EL (cell line): ENCODE data around the gene ZBTB7A.
A peak's percentile ranks its signal among the peaks of the same experiment; 100 is the strongest.

Source experiments
- DNase-seq: peaks from one replicate; pipeline ENCODE4 v3.0.0-alpha.2; 2016

Gene ZBTB7A

DNA sequence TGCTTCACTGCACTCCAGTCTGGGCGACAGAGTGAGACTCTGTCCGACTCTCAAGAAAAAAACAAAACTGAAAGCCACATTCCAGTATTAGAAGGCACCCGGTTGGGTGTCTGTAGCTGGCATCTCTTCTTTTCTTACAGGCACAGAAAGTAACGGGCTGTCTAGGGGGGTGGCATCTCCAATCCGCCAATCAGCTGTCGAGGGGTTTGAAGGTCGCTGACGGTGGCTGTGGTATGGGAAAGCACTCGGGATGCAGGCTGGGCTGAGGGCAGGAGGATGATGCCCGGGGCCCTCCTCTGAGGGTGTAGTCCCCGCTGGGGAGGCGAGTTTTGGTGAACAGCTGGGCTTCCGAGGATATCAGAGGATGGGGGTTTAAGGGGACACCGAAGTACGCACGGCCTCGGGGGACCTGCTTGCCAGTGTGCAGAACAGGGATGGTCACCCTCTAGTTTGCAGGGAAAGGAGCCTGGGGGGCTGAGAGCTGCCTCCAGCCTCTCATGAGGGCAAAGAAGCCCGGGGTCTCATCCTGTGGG is 27.0 kb upstream of the ZBTB7A start:
- DNase-seq = no peak

GRCh38 chr19:4090356-4091220 is 23.9 kb upstream of the ZBTB7A start:
- DNase-seq = no peak

DNA sequence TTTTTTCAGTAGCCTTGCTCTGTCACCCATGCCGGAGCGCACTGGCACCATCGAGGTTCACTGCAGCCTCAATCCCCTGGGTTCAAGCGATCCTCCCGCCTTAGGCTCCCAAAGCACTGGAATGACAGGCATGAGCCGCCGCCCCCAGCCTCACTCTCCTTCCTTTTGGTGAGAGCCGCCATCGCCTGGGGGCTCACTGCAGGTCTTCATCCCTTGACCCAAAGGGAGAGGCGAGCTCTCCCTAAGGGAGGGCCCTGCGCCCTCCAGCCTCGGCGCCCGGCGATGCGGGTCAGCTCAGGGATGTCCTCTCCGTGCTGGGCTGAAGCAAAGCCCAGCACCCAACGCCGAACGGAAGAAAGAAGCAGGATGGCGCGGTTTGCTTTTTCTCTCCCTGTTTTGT is 23.2 kb upstream of the ZBTB7A start:
- no peak for DNase-seq

- no peak for DNase-seq
Measured at GRCh38 chr19:4089400-4089908, 22.8 kb upstream of the ZBTB7A start.

DNA sequence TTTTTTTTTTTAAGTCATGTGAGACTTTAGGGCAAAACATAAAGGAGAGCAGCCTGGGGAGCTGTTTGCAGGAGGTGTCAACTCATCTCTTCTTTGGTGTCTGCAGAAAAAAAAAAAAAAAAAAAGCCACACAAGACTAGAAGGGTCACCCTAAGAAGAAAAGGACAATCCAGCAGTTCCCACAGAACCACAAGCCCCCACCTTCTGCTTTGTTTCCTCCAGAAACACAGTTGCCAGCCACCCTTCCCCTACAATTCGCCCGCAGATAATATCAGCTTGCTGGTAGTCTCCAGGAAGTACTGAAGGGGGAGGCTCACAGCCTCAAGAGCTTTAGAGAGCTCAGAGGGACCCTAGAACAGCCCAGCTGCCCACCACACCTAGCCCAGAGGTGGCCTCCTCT is 22.3 kb upstream of the ZBTB7A start:
- DNase-seq = no peak

DNA sequence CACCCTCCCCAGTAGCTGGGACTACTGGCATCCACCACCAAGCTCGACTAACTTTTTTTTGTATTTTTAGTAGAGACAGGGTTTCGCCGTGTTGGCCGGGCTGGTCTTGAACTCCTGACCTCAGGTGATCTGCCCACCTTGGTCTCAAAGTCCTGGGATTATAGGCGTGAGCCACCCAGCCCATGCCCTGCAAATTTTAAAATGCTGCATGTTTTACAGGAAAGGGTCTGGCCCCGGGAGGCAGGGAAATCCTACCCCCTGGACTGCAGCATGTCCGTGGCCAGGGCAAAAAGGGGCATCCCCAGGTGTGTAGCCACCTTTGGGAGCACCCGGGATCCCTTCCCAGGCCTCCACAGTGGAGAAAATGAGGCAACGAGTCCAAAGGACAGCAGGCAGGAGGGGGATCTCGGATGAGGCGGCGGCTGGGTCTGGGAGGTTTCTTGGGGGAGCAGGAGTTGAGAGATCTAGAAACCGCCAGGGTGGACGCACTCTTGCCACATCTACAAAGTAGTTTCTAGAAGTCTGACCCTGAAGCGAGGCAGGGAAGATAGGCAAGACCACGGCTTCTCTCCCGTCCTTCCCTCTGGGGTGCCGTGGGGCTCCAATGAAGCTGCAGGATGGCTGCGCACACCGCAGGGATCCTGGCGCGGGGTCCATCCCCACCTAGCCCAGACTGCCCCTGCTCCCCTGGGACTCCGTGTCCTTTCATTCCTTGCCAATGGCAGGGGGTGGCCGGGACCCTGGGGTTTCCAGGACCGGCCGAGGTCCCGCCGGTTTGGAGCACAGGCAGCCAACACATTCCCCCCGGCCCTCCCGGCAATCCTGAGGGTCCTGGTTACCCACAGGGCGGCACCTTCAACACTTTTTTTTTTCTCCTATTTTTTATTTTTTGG is 21.3 kb upstream of the ZBTB7A start:
- DNase-seq = no peak

GRCh38 chr19:4086411-4086867 is 19.7 kb upstream of the ZBTB7A start:
- DNase-seq = no peak

DNA sequence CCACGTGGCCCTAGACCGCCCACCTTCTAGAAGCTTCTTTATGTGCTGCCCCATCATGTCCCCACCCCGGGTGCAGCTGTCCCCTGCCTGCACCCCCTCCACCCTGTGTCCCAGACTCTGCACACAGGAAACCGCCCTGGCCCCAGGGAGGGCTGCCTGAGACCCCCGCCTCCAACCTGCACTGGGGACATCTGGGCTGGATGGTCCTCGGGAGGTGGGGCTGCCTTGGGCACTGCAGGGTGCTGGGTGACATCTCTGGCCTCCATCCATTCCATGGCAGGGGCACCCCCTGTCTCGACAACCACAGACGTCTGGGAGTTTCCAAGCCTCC is 17.8 kb upstream of the ZBTB7A start:
- DNase-seq = no peak

- no peak for DNase-seq
Measured at GRCh38 chr19:4083677-4084546, 17.2 kb upstream of the ZBTB7A start.

DNA sequence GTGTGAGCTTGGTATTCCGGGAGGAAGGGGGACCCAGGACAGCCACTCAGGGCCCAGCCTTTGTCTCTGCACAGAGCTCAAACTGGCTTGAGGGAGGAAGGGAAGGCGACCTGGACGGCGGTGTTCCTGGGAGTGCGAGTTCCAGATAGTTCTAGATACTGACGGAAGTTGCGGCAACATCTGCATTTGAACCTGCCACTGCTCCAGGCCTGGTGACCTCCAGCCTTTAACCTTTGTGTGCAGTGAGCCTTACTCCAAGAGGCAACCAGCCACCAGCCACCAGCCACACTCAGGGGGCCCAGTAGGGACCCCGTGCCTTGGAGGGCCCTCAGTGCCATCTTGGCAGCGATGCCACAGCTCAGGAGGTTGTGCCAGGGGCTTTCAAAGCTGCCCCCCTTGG is 15.5 kb upstream of the ZBTB7A start:
- DNase-seq = no peak

GRCh38 chr19:4081441-4082129 is 14.9 kb upstream of the ZBTB7A start:
- no peak for DNase-seq

DNA sequence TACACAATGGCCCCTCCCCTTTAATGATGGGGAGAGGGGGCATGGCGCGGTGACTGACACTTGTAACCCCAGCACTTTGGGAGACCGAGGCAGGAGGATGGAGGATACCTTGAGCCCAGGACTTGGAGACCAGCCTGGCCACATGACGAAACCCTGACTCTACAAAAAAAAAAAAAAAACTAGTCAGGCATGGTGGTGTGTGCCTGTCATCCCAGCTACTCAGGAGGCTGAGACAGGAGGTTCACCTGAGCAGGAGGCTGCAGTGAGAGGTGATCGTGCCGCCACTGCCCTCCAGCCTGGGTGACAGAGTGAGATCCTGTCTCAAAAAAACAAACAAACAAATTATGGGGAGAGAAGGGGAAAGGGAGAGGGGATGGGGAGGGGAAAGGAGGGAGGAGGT is 13.8 kb upstream of the ZBTB7A start:
- no peak for DNase-seq

DNA sequence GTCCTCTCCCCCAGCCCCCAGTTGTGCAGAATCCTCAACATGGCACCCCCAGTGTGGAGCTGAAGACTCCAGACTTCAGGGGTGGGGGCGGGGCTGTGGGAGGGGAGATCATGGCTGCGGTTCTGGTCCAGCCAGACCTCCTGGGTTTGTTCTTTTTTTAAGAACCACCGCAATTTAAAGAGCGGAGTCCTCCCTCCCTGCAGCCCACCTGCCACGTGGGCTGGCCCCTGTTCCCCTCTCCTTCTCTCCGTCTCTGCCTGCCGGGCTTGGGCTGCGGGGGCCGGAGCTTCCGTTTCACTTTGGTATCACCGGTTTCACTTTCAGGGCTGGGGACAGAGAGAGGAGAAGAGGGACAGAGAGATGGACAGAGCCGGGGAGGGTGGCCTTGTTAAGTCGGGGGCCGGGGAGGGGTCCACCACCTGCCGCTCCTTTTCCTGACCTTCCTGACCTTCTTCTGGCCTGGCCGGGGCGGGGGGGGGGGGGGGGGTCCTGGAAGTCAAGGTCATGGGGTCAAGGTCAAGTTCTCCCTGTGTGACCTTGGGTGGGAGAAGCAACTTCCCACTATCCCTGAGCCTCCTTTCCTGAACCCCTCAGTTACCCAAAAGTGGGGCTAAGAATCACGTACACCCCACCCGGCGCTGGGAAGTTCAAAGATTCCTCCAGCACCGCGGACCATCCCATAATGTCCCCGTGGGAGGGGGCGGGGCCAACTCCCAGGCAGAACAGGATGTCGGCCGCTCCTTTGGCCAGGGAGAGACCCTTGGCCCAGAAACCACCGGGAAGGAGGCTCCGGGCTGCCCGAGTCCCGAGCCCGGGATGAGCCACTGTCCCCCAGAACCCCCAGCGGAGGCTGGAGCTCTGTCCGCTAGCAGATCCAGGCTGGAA is 11.3 kb upstream of the ZBTB7A start:
- peak; percentile 60 for DNase-seq

DNA sequence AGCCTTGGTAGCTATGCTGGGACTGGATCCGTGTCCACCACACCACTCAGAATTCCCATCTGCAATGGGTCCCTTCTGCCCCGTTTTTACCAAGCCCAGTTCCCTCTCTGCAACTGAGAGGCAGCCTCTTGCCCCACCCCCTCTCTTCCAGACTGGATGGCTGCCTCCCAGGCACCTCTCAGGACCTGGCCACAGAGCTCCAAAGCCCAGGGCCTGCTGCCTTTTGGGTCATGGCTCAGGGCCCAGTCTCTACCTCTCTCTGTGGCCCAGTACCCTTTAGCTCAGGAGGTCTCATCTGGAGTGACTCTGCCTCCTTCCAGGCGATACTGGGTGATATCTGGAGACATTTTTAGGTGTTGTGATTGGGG is 10.3 kb upstream of the ZBTB7A start:
- DNase-seq = no peak

DNA sequence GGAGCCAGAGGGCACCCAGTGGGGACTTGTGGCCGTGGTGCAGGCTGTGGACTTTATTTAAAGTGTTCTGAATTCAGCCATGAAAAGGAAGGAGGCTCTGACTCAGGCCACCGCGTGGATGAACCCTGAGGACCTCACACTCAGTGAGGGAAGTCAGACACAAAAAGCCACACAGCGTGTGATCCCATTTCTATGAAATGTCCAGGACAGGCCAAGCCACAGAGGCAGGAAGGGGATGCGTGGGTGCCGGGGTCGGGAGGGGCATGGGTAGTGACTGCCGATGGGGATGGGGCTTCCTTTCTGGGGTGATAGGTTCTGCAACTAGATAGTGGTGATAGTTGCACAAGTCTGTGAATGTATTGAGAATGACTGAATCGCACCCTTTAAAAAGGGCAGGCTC is 8.7 kb upstream of the ZBTB7A start:
- no peak for DNase-seq

- DNase-seq = no peak
Measured at GRCh38 chr19:4071610-4072009, 4.9 kb upstream of the ZBTB7A start.

DNA sequence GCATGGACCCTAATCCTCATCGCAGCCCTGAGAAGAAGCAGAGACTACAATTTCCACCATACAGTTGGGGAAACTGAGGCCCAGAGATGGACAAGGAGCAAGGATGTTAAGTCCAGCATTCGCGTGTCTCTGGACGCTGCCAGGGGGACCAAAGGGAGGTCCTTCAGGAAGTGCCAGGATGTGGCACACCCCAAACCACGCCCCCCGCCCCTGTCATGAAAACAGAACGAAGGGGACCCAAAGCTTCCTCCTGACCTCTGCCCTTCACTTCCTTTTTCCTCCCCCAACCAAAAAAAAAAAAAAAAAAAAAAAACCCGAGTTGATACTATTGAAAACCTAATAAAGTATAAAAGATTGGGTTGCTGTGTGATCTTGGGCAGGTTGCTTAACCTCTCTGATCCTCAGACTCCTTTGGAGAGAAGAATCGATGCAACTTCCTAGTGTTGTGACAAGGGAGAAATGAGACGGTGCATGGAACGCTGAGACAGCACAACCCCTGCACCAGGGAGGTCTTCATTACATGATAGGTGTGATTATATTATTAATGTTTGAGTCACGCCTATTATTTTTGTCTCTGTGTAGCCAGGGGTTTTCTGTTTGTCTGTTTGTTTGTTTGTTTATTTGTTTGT is 2.7 kb upstream of the ZBTB7A start:
- no peak for DNase-seq

- no peak for DNase-seq
Measured at GRCh38 chr19:4068047-4068966, 1.6 kb upstream of the ZBTB7A start.

- no peak for DNase-seq
Measured at GRCh38 chr19:4067396-4068046, 822 bp upstream of the ZBTB7A start.
